NCI-H2171 (cell line): Measurements from ENCODE around the gene CTNNA1.

Experiments
- DNase-seq: peaks from one replicate; lab custom pipeline; 2025; lab: John Stamatoyannopoulos, UW

CTNNA1 gene

DNA sequence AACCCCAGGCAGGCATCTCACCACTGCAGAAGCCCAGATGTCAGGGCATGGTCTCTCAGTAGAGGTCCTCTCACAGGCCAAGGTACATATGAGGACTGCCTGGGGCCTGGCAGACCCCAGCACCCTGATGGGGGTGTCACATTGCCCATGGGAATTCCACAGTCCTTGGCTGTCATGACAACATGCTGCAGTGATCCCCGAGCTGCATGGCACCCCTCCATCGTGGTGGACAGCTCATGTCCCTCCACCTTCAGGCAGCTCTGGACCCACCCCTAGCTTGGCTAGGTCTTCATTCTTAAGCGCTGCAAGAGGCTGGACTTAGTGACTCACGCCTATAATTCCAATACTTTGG is 196.0 kb downstream of the CTNNA1 start:
- DNase-seq: no peak

DNA sequence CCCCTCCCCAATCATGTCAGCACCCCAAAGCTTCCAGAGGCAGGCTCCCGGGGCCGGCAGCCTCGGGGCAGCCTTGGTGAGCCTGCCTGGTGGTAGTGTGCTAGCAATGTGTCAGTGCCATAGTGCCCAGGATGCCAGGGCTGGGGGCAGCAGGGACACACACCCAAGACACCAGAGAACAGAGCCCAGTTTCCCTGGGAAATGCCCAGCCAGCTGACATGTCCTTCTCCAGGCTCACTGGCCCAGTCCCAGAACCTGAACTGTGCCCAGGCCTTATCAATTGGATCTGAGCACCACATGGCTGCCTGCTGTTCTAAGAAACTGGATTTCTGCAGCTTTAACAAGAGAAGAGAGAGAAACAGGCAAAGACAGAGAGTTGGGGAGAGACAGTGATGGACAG is 196.8 kb downstream of the CTNNA1 start:
- no peak for DNase-seq

DNA sequence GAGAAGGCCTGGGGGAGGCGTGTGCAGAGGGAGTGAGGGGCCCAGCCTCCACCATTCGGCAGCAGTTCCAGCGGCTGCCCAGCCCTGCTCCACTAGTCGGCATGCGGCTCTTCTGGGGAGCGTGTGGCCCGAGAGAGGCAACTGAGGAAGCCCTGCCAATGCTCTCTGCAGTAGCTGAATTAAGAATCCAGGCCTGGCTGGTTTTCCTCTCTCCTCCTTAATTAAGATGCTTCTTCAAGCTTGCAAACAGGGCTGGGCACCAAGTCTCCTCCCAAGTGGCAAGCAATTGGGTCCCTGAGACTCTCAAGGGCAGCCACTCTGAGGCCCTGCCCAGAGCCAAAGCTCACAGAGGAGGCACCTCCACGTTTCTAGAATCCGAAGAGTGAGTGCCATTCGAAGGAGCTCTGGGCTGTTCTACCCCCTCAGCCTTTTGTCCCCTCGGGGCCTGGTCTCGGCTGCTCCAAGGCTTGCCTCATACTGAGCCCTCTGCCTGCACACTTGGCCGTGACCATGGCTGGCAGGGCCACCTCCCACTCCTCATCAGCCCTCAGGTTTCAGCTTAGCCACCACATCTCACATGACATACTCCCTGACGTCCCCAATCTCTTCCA is 197.3 kb downstream of the CTNNA1 start:
- DNase-seq: no peak

DNA sequence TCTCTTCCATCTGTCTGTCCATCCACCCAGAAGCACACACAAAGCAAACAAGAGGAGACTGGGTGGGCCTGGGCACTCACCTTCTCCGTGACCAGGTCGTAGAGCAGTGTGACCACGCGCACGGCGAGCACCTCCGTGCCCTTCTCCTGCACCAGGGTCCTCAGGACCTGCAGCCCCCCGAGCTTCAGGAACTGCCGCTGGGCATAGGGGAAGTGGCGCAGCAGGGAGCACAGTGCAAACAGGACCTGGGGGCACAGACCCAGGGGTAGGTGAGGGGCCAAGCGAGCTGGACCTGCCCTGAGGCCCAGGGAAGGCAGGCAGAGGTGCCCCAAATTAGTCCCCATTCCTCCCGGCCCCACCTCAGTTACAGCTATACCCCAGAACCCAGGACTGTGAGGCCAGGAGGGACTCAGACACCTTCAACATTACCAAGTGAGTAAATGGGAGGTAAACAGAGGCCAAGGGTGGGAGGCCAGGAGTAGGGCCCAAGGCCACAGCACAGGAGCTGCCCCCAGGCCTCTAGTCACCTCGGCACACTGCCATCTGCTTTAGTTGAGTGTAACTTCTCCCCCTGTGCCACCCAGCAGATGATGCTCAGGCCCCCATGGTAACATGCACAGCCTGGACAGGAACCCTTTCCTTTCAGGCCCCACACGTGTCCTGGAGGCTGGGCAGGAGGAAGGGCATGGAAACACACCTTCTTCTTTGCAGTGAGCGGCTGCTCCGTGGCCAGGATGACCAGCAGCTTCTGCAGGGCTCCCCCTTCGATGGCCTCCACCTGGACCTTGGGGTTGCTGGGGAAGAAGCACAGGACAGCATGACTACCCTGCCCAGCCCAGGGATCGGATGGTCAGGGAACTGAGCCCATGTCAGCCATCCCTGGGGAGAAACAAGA is 198.1 kb downstream of the CTNNA1 start:
- no peak for DNase-seq

DNA sequence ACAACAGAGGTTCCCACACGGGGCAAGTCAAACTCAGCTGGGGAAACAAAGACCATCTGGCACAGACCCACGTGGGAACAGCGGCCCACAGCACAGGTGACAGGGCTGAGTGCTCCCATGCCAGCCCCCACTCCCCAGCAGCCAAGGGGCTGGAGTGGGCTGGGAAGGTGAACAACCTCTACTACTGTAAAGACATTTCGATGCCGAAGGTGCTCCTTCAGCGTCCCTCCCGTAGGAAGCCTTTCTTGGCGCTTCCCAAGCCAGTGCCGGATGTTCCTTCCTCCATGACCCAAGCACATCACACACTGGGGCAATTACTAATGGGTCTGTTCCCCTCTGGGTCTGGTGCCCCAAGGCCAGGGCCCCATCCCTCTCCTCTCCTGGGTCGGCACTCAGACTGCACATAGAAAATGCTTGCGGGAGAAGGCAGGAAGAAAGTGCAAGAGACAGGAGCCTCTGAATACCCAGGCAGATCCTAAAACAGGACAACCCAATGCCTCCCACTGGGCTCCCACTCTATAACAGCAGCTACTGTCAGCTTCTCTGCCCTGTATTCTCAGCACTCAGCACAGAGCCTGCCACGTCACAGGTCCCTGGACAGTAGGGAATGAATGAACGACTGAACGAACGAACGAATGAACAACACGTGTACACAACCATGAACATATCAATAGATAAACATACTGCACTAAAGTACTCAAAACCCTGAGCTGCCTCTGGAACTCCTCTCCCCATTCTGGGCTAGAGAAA is 198.9 kb downstream of the CTNNA1 start:
- no peak for DNase-seq

DNA sequence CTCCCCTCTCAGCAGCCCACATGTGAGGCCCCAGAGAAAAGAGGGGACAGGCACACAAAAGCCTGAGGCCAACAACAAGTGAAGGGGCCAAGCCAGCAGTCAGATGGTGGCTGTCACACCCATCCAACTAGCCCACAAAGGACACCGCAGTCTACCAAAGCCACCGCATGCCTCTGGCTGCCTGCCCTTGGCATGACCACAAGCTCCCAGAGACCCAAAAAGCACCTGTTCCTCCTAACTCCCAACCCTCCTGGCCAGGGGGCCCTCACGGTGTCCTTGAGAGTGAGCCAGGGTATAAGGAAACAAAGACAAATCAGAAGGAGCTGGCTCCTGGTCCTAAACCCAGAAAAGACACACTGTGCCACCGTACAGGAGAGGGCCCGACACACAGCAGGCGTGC is 199.7 kb downstream of the CTNNA1 start:
- no peak for DNase-seq

DNA sequence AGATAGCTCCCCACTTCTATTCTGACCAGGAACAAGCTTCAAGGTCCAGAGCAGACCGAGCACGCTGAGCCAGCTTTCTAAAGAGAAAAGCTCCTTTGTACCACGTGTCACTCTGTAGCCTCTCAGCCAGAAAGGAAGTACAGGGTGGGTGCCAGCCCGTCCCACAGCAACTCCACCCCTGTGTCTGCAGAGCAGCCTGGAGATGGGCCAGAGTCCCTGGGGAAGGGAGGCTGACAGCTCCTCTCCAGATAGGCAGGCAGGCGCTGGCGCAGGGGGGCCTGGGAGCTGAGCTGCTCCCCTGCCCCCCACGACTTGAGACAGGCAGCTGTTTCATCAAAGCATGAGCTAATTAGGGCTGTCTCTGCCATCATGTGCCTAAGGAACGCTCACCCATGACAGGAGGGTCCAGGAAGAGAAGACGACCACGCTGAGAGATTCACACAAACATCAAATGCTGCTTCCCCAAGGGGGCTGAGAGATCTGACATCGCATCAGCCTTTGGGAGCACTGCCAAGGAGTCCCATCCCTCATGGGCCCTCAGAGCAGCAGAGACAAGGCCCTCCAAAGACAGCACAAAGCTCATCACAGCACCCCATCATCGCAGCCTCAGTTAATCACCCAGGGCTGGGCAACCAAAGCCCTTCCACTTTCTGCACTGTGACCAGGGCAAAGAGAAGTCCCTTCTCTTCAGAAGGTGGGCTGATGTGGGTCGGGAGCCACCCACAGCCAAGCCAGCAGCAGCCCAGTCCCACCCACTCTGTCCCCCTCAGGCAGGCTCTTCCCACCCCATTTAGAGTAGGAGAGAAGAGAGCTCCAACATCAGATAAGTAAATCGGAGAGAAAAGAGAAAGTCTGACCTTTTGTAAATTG is 200.4 kb downstream of the CTNNA1 start:
- DNase-seq: peak; percentile 72

DNA sequence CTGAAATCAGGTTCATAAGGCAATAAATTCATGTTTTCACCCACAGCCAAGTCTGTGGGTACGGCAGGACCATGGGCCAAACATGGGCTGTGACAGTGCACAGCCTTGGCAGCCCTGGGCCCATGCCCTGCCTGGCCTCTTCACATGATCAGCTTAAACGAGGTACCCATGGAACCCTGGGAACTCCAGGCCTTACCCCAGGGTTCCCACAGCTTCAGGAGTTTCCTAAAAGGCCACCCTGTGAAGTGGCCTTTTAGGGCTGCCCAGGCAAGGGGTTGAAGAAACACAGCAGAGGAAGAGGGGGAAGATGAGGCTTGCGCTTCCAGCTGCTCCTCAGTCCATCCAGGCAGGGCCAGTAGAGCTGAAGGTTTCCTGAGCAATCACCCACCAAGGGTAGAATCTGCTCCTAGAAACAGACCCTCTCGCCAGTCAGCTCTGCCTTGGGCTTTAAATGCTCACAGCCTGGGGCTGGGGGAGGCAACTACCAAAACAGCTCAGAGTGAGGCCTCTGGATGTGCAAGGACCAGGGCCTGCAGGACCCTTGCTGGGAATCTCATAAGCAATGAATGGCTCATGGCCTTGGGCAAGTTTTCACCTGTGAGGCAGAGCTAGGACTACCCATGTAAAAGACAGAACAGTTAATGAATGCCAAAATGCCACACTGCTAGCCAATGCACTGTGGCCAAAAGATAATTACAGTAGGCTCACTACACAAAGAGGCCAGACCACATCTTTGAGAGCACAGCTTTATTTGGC is 201.2 kb downstream of the CTNNA1 start:
- no peak for DNase-seq

DNA sequence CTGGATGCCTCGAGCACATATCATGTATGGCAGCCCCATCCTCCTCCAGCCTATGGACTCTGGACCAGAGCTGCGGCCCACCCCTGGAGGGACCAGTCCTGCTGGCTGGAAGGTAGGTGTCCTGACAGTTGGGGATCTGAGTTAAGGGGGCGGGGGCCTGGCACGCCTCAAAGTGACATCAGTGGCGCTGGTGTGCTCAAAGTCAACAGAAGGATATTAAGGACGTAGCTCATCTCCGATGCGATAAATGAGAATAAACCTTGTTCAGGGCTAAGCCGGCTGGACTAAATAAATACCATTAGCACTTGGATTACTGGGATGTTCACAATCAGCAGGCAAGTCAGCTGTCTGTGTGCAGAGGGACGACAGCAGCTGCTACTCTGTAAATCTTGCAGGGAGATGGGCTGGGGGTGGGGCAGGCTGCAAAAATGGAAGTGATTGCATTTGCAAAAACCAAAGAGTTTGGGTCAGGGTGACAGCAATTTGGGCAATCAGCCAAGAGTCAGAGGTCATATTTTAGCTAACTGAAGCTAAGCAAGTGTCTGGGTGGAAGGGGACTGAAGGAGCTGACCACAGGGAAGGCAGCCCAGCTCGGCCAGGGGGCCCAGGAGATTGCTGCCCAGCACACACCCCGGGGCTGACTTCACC is 201.9 kb downstream of the CTNNA1 start:
- no peak for DNase-seq

DNA sequence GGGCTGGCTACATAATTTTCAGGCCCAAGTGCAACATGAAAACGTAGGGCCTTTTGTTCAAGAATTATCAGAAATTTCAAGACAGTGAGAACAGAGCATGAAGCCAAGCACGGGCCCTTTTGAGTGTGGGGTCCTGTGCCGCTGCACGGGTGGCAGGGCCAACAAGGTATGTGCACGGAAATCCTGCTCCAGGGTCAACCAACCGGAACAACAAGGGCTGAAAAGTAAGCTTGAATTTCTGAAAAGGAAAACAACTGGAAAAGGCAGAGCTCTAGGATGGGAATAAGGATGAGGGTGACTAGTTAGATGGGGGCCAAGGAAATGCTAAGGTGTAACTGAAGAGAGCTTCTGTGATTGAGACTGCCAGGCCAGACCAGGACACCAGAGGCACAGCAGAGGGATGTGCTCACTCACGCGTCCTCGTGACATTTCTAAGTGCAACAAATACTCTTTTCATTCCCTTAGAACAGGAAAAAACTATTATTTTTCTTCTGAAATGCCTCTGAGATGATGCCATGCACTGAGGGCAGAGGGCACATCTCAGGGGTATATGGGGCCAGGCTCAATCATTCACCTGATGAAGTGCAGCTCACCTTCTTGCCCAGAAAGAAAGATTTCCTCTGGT is 202.6 kb downstream of the CTNNA1 start:
- no peak for DNase-seq

DNA sequence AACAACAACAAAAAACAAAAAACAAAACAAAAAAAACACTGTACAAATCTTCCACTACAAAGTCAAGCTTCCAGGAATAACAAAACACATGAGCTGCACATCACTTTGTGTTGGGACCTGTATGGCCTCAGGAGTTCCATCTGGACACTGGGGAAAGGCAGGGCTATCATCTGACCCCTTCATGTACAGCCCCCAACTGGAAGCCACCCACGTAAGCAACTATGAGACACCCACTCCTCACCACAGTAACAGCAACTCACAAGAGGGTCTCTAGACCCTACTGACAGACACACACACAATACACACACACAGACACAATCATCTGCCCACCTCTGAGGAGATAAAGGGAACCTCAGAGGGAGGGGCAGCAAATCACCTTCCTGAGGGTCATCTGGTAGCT is 203.6 kb downstream of the CTNNA1 start:
- no peak for DNase-seq

DNA sequence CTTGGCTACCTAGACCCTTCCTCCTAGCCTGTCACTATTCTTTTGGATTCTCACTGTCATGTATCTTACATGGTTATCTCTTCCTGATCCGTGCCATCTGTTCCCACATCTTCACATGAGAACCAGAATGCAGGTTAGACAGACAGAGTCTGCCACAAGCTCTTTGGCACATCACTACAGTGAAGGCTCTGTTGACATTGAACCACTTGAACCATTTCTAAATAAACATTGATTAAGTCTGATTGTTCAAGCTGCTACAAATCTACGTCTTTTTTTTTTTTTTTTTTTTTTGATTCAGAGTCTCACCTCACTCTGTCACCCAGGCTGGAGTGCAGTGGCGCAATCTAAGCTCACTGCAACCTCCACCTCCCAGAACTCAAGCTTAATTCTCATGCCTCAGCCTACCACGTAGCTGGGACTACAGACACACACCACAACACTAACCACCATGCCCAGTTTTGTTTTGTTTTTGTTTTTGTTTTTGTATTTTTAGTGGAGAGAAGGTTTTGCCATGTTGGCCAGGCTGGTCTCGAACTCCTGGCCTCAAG is 207.0 kb downstream of the CTNNA1 start:
- peak; percentile 54 for DNase-seq

DNA sequence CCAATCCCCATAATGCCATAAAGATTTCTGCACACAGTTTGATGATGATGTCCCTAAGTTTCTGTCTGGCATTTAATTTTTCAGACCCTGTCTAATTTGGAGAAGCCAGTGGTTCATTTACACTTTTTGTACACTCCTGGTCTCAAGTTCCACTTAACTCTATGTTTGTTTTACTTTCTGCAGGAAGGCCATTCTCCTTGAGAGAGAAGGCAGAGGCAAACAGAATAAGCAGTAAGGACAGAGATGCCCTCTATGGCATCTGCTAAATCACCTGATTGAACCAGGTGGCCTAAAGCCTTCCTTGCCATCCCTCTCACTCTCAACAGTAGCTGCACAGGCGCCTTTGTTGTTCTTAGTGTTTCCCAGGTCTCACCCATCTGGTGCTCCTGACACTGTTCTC is 208.0 kb downstream of the CTNNA1 start:
- DNase-seq: no peak

DNA sequence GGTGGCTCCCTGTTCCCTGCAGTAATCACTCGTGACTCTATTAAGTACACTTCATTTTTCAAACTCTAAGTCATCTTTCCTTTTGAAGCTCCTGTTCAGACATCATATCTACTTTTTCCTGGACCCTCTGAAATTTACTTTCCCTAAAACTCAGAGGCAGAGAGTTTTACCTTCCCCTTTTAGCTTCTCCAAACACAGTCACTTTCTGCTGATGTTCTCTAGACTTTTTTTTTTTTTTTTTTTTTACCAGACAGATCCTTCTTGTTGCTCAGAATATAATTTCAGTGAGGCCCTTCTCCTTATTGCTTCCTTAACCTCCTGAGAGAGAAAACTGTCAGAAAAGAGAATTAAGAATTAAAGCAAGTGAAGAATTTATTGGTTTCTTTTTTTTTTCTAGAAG is 208.5 kb downstream of the CTNNA1 start:
- DNase-seq: no peak

DNA sequence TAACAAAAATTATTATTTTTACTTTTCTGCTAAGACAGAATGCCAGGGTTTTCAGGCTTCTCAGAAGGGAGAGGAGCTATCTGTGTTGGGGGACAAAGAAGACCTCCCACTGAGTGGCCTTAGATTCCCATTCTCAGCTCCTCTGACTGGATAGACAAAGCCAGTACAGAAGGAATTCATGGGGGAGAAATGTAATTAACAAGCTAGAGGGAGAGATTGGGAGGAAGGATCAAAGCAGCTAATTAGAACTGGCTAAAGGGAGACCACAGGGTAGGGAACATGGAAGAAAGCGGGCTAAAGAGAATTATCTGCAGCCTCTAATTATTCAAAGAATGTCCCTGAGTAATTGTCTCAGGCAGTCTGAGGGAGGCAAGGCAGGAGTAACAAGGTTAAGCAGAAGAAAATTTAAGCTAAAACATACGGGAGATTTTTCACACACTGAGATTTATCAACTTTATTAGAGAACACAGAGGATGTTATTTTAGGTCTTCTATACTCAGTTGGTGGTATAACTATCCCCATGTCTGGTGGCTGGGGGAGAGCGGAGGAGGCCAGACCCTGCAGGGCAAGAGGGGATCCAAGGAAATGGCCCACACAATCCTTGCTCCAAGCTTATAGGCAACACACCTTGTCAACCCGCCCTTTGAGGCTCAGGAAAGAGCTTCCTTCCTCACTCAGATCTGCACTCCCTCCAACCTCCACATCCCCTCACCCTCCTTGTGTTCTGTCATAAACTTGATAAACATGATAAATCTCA is 209.6 kb downstream of the CTNNA1 start:
- no peak for DNase-seq

DNA sequence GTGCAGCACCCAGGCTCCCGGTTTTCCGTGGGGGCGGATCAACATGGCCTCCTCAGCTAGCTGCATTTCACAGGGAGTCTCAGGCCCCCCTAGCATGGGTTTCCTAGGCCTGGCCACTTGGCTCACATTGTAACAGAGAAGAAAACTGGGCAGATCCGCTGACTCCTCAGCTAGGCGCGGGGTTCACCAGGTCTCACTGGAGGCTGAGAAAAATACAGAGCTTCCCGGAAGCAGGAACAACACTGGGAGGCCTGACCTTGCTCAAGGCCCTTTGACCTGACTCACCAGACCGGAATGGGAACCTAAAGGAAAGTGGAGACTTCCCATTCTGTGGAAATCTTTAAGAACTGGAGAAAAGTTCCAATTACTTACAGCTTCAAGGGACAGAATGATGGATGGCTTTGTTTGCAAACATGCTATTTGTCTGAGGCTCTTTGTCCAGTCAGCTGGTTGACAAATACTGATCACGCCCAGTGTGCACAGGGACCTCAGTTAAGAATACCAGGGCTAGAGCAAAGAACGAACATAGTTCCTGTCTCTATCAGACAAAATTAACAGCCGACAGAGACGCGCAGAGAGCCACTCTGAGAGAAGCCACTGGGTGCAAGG is 210.6 kb downstream of the CTNNA1 start:
- DNase-seq: no peak

DNA sequence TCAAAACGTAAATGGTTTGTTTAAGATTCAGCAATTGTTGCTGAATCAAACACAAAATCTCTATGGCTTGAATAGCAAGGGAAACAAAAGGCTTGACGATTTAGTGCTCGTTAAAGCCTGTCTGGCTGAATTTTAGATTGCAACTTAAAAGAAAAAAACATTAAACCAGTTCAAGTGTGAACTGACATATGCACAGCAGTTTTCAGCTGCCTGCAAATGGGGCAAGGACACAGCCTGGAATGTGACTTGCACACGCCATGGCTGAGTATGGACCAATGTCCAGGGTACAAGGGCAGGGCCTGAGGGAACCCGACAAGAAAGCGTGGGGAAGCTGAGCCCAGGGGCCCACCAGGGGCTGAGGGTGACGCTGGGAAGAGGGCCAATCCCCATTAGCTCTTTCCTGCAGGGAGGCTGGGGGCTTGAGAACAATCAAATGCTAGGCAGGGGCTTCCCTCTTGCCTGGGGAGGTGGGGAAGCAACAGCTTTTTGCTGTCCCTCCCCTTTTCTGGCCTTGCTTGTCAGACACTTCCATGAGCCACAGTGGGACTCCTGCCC is 211.5 kb downstream of the CTNNA1 start:
- DNase-seq: no peak

DNA sequence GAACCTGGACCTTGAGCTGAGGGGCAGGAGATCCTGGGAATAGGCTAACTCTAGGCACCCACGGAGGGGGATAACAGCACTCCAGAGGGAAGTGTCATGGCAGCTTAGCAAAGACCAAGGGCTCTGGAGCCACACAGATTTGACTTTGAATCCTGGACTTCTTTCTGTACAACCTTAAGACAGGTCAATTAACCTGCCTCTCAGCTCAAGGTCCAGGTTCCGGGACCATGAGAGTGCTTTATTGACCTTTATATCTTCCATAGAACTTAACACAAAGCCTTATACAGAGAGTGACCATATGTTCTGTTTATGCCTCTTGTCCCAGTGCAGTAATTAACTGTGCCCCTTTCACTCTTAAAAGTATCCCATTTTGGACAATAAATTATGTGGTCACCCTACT is 212.4 kb downstream of the CTNNA1 start:
- DNase-seq: no peak
